Peyer's patch (tissue), 4 donors: ENCODE measurements around the gene PLIN4. TPM values are rescaled to one million over a fixed set of nuclear protein-coding genes. Genes with fewer than 3 reads are reported as not detected.
"Not testable (repeated sequence)": the region's sequence is repeated elsewhere in the genome, so short reads cannot be mapped to it uniquely, and the experiment has no call there.

Source experiments
- DNase-seq, 3 donors: peaks; one replicate each; pipeline ENCODE4 v3.0.0-alpha.2; 2017 to 2019
- H3K27ac ChIP-seq, 4 donors: fragments of 200-600 bp; sonication (generic); one replicate each; pipeline ENCODE4 v1.5.1; 2016 to 2019
- H3K27me3 ChIP-seq, 2 donors: fragments of 200-600 bp; sonication (generic); one replicate each; pipeline ENCODE4 v1.5.1; 2019
- H3K36me3 ChIP-seq, 3 donors: fragments of 200-600 bp; sonication (generic); one replicate each; pipeline ENCODE4 v1.5.1; 2016 to 2019
- H3K4me1 ChIP-seq, 4 donors: fragments of 200-600 bp; sonication (generic); one replicate each; pipeline ENCODE4 v1.5.1; 2016 to 2019
- H3K4me3 ChIP-seq, 4 donors: fragments of 200-600 bp; sonication (generic); 1 replicate in 3 of 4; 2 replicates in 1 of 4; pipeline ENCODE4 v1.5.1; 2016 to 2019; ENCODE audit warnings: mild to moderate bottlenecking in 1 of 4
- H3K9me3 ChIP-seq, 4 donors: fragments of 200-600 bp; sonication (generic); one replicate each; pipeline ENCODE4 v1.5.1; 2016 to 2019; ENCODE audit warnings: mild to moderate bottlenecking in 1 of 4
- POLR2A ChIP-seq, 2 donors: fragments of 450-650 bp; IDR thresholded peaks; one replicate each; pipeline ENCODE4 v1.5.1; 2017; ENCODE audit warnings: antibody characterized with exemption in 2 of 2, mild to moderate bottlenecking in 2 of 2, moderate library complexity in 2 of 2
- total RNA-seq, 4 donors: library from RNA; depleted of rRNA; stranded (reverse); fragments of >200 nt; gene quantifications; one replicate each; pipeline ENCODE4 v1.1.0, GENCODE V29; 2016
- TF ChIP-seq, protein P1 (sequence below), 6 experiments: fragments of 450-650 bp in 4 of 6; fragments of 200-600 bp in 2 of 6; sonication (generic) in 1 of 6; IDR thresholded peaks; one replicate each; pipeline ENCODE4 v1.5.1; 2017 to 2019; ENCODE audit warnings: antibody characterized with exemption in 6 of 6, mild to moderate bottlenecking in 3 of 6, moderate library complexity in 1 of 6

Gene PLIN4
- total RNA-seq, 4 donors from 2014 or later, result 0.83 to 5.1 (median 2.3) TPM

DNA sequence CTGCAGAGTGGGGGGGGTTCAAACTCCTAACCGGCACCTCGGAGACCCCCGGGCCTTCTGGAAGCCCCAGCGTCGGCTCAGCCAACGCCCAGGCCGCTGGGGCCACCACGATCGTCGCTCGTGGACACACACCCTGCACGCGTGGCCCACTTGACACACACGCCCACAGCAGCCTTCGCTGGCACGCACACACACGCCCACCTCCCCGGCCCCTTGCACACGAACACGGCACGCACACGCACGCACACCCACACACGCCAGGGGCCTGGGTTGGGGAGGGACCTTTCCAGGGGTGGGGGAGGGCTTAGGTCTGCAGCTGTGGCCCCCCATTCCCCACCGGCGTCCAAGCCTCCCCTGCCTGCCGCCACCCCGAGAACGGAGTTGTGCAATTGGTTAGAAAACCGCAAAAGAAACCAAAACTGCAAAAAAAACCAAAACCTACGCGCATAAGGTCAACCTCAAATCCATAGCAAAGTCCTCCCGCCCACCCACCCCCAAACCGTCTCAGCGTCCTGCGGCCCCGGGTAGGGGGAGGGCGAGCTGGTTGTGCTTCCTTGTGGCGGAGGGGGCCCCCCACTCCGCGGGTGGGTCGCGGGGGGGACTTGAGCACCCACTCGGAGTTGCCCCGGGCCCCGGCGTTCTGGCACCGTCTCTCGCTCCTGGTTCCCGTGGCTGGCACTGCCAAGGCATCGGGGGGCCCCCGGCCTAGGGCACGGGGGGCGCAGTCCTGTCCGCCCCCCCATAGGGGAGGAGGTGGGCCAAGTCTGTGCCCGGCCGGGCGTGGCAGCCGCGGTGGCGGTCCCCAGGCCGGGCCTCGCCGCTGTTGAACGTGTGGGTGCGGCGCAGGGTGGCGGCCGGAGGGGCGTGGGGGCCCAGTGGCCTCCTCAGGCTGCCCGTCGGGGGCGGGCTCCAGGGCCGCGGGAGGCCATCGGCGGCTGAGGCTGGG is 24.9 kb upstream of the PLIN4 start:
- Histone ChIP-seq H3K4me3 (peak overlapping the region in 1 of 4 donors; percentile 11), H3K27me3 (no peaks in the 10 kb centered on the region), H3K27ac (no peak overlapping the region), H3K9me3 (no peaks in the 10 kb centered on the region), H3K4me1 (no peaks in the 10 kb centered on the region), H3K36me3 (no peaks in the 10 kb centered on the region)
- DNase-seq, result no peak
- TF ChIP-seq, protein P1, sequence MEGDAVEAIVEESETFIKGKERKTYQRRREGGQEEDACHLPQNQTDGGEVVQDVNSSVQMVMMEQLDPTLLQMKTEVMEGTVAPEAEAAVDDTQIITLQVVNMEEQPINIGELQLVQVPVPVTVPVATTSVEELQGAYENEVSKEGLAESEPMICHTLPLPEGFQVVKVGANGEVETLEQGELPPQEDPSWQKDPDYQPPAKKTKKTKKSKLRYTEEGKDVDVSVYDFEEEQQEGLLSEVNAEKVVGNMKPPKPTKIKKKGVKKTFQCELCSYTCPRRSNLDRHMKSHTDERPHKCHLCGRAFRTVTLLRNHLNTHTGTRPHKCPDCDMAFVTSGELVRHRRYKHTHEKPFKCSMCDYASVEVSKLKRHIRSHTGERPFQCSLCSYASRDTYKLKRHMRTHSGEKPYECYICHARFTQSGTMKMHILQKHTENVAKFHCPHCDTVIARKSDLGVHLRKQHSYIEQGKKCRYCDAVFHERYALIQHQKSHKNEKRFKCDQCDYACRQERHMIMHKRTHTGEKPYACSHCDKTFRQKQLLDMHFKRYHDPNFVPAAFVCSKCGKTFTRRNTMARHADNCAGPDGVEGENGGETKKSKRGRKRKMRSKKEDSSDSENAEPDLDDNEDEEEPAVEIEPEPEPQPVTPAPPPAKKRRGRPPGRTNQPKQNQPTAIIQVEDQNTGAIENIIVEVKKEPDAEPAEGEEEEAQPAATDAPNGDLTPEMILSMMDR (IDR thresholded peaks at IDR 0.05), result no peak
- no peak for TF ChIP-seq POLR2A (IDR thresholded peaks at IDR 0.05)

- H3K27ac ChIP-seq, DNase-seq, H3K27me3 ChIP-seq, H3K9me3 ChIP-seq, H3K4me3 ChIP-seq, H3K4me1 ChIP-seq, H3K36me3 ChIP-seq: not testable (repeated sequence)
Measured at GRCh38 chr19:4541806-4542145, 23.5 kb upstream of the PLIN4 start.

- Histone ChIP-seq H3K27ac (no peak overlapping the region), H3K9me3 (no peaks in the 10 kb centered on the region), H3K36me3 (no peaks in the 10 kb centered on the region), H3K4me3 (no peak overlapping the region), H3K27me3 (no peaks in the 10 kb centered on the region), H3K4me1 (no peaks in the 10 kb centered on the region)
- TF ChIP-seq, protein P1 (IDR thresholded peaks at IDR 0.05), result no peak
- TF ChIP-seq POLR2A (IDR thresholded peaks at IDR 0.05), result no peak
- no peak for DNase-seq
Measured at GRCh38 chr19:4541114-4541805, 23.0 kb upstream of the PLIN4 start.

DNA sequence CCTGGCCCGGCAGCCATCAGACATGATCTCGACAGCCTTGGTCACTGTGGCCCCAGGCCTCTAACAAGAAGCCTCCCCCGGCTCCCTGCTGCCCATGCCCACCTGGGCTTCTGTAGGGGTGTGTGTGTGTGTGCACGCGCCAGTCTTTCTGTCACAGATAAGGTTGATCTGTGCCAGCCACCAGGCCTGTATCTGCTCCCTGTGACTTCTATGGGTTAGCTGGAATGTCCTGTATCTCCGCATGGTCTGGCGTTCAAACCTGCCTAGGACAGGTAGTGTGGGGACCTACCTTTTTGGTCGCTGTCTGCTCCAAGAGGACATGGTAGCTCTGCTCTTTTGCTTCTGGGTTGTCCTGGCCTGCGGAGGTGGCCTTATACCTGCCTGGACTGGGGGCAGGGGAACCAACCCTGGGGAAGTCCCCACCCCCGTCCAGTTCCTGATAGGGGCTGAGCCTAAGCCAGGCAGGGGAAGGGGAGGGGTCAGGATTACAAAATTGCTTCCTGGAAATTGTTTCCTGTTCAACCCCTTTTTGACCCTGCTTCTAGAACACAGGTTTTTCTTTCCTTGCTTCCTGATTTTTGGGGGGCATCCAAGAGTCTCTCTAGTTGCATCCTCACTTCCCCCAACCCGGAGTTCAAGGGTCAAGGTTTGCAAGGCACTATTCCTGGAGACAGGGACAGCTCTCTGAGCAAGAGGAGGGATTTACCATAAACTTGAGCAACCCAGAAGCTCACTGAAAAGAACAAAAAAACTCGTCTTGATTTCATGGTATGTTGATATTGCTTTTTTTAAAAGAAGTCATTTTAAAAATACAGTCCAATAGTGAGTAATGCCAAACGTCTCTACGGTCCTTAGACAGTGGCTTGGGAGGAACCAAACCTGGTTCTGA is 21.7 kb upstream of the PLIN4 start, which contains the start of gene LRG1:
LRG1 (minus strand) TSS at position 344 of the 889 bp plus-strand sequence; CDS start at position 321, 23 bp downstream.
- H3K4me3 ChIP-seq, result peak within 1 kb of the TSS in 2 of 4 donors; percentile 5 to 14
- H3K27ac ChIP-seq, result peak within 1 kb of the TSS in 3 of 4 donors; percentile 33 to 46 (median 34)
- peak in 2 of 3 donors; percentile 69 to 73 for DNase-seq

GRCh38 chr19:4539169-4539692 is 20.9 kb upstream of the PLIN4 start:
- TF ChIP-seq, protein P1 (IDR thresholded peaks at IDR 0.05), result no peak
- no peak for TF ChIP-seq POLR2A (IDR thresholded peaks at IDR 0.05)
- H3K9me3 ChIP-seq, result no peaks in the 10 kb centered on the region
- DNase-seq, result no peak
- H3K27me3 ChIP-seq, result peaks cover 0 to 9% of the 10 kb centered on the region in 2 donors
- H3K27ac ChIP-seq, result peak overlapping the region in 1 of 4 donors; percentile 33
- no peaks in the 10 kb centered on the region for H3K36me3 ChIP-seq
- H3K4me3 ChIP-seq, result peak overlapping the region in 1 of 4 donors; percentile 14
- peaks cover 0 to 9% (median 0%) of the 10 kb centered on the region in 4 donors for H3K4me1 ChIP-seq

More for the DNA sequence above, 21.7 kb upstream of the PLIN4 start, which contains the start of gene LRG1:
- Histone ChIP-seq H3K36me3 (no peaks in the 10 kb centered on the region), H3K9me3 (no peaks in the 10 kb centered on the region), H3K27me3 (peaks cover 0 to 7% of the 10 kb centered on the region in 2 donors), H3K4me1 (peaks cover 0 to 7% (median 0%) of the 10 kb centered on the region in 4 donors)
- TF ChIP-seq POLR2A (IDR thresholded peaks at IDR 0.05), result peak; percentile 45 to 54
- TF ChIP-seq, protein P1 (IDR thresholded peaks at IDR 0.05), result no peak
